Measurements from ENCODE around the gene ADISSP. TPM values are rescaled to one million over a fixed set of nuclear protein-coding genes. Genes with fewer than 3 reads are reported as not detected.

The ADISSP gene
- total RNA-seq, 1 donor from 2014 or later, result 24.9 TPM

DNA sequence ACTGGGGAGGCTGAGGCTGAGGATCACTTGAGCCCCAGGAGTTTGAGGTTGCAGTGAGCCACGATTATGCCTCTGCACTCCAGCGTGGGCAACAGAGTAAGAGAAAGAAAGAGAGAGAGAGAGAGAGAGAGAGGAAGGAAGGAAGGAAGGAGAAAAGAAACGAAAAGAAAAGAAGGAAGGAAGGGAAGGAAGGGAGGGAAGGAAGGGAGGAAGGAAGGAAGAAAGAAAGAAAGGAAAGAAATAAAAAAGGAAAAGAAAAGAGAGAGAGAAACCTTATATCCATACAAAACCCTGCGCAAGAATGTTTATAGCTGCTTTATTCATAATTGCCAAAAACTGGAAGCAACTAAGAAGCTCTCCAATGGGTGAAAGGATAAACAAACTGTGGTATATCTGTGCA lies 43.2 kb downstream of the ADISSP start:
- no peak for DNase-seq (ENCODE audit: low spot score in 2 of 2, unreplicated experiment in 2 of 2)
- TF ChIP-seq, protein P1, sequence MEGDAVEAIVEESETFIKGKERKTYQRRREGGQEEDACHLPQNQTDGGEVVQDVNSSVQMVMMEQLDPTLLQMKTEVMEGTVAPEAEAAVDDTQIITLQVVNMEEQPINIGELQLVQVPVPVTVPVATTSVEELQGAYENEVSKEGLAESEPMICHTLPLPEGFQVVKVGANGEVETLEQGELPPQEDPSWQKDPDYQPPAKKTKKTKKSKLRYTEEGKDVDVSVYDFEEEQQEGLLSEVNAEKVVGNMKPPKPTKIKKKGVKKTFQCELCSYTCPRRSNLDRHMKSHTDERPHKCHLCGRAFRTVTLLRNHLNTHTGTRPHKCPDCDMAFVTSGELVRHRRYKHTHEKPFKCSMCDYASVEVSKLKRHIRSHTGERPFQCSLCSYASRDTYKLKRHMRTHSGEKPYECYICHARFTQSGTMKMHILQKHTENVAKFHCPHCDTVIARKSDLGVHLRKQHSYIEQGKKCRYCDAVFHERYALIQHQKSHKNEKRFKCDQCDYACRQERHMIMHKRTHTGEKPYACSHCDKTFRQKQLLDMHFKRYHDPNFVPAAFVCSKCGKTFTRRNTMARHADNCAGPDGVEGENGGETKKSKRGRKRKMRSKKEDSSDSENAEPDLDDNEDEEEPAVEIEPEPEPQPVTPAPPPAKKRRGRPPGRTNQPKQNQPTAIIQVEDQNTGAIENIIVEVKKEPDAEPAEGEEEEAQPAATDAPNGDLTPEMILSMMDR (IDR thresholded peaks at IDR 0.05; ENCODE audit: unreplicated experiment), result no peak
- peaks cover 57% of the 10 kb centered on the region for H3K27me3 Mint-ChIP-seq (ENCODE audit: low read depth)
- H3K4me3 Mint-ChIP-seq, result no peak overlapping the region
- no peak overlapping the region for H3K27ac Mint-ChIP-seq
- H3K4me1 Mint-ChIP-seq, result peaks cover 11% of the 10 kb centered on the region
- no peaks in the 10 kb centered on the region for H3K9me3 Mint-ChIP-seq
- H3K36me3 Mint-ChIP-seq, result no peaks in the 10 kb centered on the region

GRCh38 chr20:3723284-3723683 lies 44.3 kb downstream of the ADISSP start:
- Mint-ChIP-seq H3K27ac (no peak overlapping the region), H3K4me3 (no peak overlapping the region), H3K36me3 (no peaks in the 10 kb centered on the region), H3K4me1 (peaks cover 11% of the 10 kb centered on the region), H3K27me3 (ENCODE audit: low read depth) (peaks cover 53% of the 10 kb centered on the region), H3K9me3 (no peaks in the 10 kb centered on the region)
- TF ChIP-seq, protein P1 (IDR thresholded peaks at IDR 0.05; ENCODE audit: unreplicated experiment), result no peak
- no peak for DNase-seq (ENCODE audit: low spot score in 2 of 2, unreplicated experiment in 2 of 2)

GRCh38 chr20:3721912-3722311 lies 45.6 kb downstream of the ADISSP start:
- no peak for DNase-seq (ENCODE audit: low spot score in 2 of 2, unreplicated experiment in 2 of 2)
- TF ChIP-seq, protein P1 (IDR thresholded peaks at IDR 0.05; ENCODE audit: unreplicated experiment), result no peak
- no peaks in the 10 kb centered on the region for H3K4me1 Mint-ChIP-seq
- no peak overlapping the region for H3K4me3 Mint-ChIP-seq
- peaks cover 40% of the 10 kb centered on the region for H3K27me3 Mint-ChIP-seq (ENCODE audit: low read depth)
- no peak overlapping the region for H3K27ac Mint-ChIP-seq
- no peaks in the 10 kb centered on the region for H3K9me3 Mint-ChIP-seq
- H3K36me3 Mint-ChIP-seq, result no peaks in the 10 kb centered on the region

DNA sequence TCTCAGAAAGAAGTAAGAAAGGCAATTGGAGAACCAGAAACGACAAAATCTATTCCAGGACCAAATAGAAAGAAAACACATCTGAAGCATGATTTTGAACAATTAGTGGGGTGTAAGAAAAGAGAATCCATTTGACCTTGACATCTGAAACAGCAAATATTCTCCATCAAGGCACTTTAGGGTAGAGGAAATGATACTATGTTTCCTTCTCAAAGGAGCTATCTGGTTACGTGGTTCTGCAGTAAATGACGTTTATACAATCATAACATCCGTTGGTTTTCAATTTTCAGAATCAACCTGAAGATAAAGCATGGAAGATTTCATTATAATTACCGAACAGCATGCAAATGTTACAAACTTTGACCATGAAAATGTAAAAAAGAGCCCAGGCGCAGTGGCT lies 46.9 kb downstream of the ADISSP start:
- Mint-ChIP-seq H3K36me3 (no peaks in the 10 kb centered on the region), H3K27ac (no peak overlapping the region), H3K27me3 (ENCODE audit: low read depth) (peaks cover 34% of the 10 kb centered on the region), H3K4me1 (no peaks in the 10 kb centered on the region), H3K9me3 (no peaks in the 10 kb centered on the region), H3K4me3 (no peak overlapping the region)
- DNase-seq (ENCODE audit: low spot score in 2 of 2, unreplicated experiment in 2 of 2), result no peak
- TF ChIP-seq, protein P1 (IDR thresholded peaks at IDR 0.05; ENCODE audit: unreplicated experiment), result no peak

DNA sequence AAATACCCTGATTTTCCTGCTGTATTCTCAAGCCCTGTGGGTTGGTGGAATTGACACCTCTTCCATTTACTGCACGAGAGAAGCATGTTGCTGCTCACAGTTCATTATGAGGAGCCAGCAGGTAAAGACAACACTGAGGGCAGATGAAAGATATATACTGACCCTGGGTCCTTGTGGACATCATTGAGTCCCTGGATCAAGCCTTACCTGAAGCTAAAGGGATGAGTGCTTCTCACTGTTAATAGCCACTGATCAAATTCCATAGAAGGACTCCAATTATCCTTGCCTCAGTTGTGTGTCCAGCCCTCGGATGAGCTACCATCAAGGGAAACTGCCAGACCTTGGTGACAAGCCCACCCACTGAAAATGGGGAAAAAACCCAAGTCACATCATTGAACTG lies 47.5 kb downstream of the ADISSP start:
- Mint-ChIP-seq H3K27ac (no peak overlapping the region), H3K9me3 (no peaks in the 10 kb centered on the region), H3K27me3 (ENCODE audit: low read depth) (peaks cover 34% of the 10 kb centered on the region), H3K36me3 (no peaks in the 10 kb centered on the region), H3K4me1 (no peaks in the 10 kb centered on the region), H3K4me3 (no peak overlapping the region)
- DNase-seq (ENCODE audit: low spot score in 2 of 2, unreplicated experiment in 2 of 2), result no peak
- TF ChIP-seq, protein P1 (IDR thresholded peaks at IDR 0.05; ENCODE audit: unreplicated experiment), result no peak

GRCh38 chr20:3719046-3719445 lies 48.5 kb downstream of the ADISSP start:
- no peaks in the 10 kb centered on the region for H3K36me3 Mint-ChIP-seq
- no peaks in the 10 kb centered on the region for H3K9me3 Mint-ChIP-seq
- TF ChIP-seq, protein P1 (IDR thresholded peaks at IDR 0.05; ENCODE audit: unreplicated experiment), result no peak
- no peak overlapping the region for H3K4me3 Mint-ChIP-seq
- DNase-seq (ENCODE audit: low spot score in 2 of 2, unreplicated experiment in 2 of 2), result no peak
- H3K4me1 Mint-ChIP-seq, result no peaks in the 10 kb centered on the region
- no peak overlapping the region for H3K27ac Mint-ChIP-seq
- H3K27me3 Mint-ChIP-seq (ENCODE audit: low read depth), result peaks cover 27% of the 10 kb centered on the region
